Caco-2 (cell line): ENCODE data around the gene ANO4. TPM values are rescaled to one million over a fixed set of nuclear protein-coding genes. Genes with fewer than 3 reads are reported as not detected.
A peak's percentile ranks its signal among the peaks of the same experiment; 100 is the strongest.

Experiments used
- BruUV-seq: library from RNA; stranded (reverse); fragments of 400-500 nt; replicated peaks from 2 replicates; lab custom pipeline; 2021; lab: Mats Ljungman, UMichigan
- CTCF ChIA-PET: fragments of 300-600 bp; sonication (Branson Sonifier 250); formaldehyde crosslinking; loops from one replicate; lab custom pipeline; 2022; ENCODE audit warnings: antibody characterized with exemption; lab: Charles Lee
- POLR2A ChIA-PET: fragments of 300-600 bp; sonication (Branson Sonifier 250); formaldehyde crosslinking; loops from one replicate; lab custom pipeline; 2022; ENCODE audit warnings: antibody characterized with exemption; lab: Charles Lee
- DNase-seq, 2 experiments: peaks; one replicate each; pipeline versions ENCODE4 v3.0.0 to v3.0.0-alpha.2; 2020 to 2022
- H3K27me3 ChIP-seq: replicated peaks from 2 replicates; pipeline ENCODE4 v1.6.0; 2011; ENCODE audit warnings: low read length; ENCODE audit not compliant: control insufficient read depth, insufficient read depth
- H3K36me3 ChIP-seq: 2 replicates; pipeline ENCODE4 v1.5.1; 2011; ENCODE audit warnings: low read length; ENCODE audit not compliant: control insufficient read depth, insufficient read depth
- H3K4me1 ChIP-seq: fragments of 250-450 bp; sonication (Bioruptor Pico); 2 replicates; pipeline ENCODE4 v1.5.1; 2020; ENCODE audit warnings: mild to moderate bottlenecking
- H3K4me3 ChIP-seq: 2 replicates; pipeline ENCODE4 v1.5.1; 2011; ENCODE audit warnings: low read depth, mild to moderate bottlenecking, control low read depth, low read length
- H3K9me3 ChIP-seq: fragments of 250-450 bp; sonication (Bioruptor Pico); 2 replicates; pipeline ENCODE4 v1.5.1; 2020; ENCODE audit warnings: mild to moderate bottlenecking, moderate library complexity
- H3K27ac Mint-ChIP-seq: one replicate; pipeline ENCODE4 v1.8.0; 2022; ENCODE audit warnings: mixed read lengths; ENCODE audit not compliant: unreplicated experiment
- H3K27me3 Mint-ChIP-seq: one replicate; pipeline ENCODE4 v1.8.0; 2022; ENCODE audit warnings: mixed read lengths; ENCODE audit not compliant: insufficient read depth, unreplicated experiment
- H3K36me3 Mint-ChIP-seq: one replicate; pipeline ENCODE4 v1.8.0; 2022; ENCODE audit warnings: mild to moderate bottlenecking, mixed read lengths; ENCODE audit not compliant: insufficient read depth, unreplicated experiment
- H3K4me1 Mint-ChIP-seq: one replicate; pipeline ENCODE4 v1.8.0; 2022; ENCODE audit warnings: low read depth, mixed read lengths; ENCODE audit not compliant: unreplicated experiment
- H3K4me3 Mint-ChIP-seq: one replicate; pipeline ENCODE4 v1.8.0; 2022; ENCODE audit warnings: mild to moderate bottlenecking, moderate library complexity, mixed read lengths; ENCODE audit not compliant: unreplicated experiment
- H3K9me3 Mint-ChIP-seq: one replicate; pipeline ENCODE4 v1.8.0; 2022; ENCODE audit warnings: mixed read lengths; ENCODE audit not compliant: unreplicated experiment
- CTCF ChIP-seq, 2 experiments: fragments of 200-600 bp in 1 of 2; IDR thresholded peaks; 1 replicate in 1 of 2; 2 replicates in 1 of 2; pipeline versions ENCODE4 v1.5.1 to v1.8.0; 2011 to 2022; ENCODE audit warnings: antibody characterized with exemption in 1 of 2, control low read depth in 1 of 2, inconsistent platforms in 1 of 2, low read depth in 1 of 2, low read length in 1 of 2, mild to moderate bottlenecking in 1 of 2, moderate library complexity in 1 of 2; ENCODE audit not compliant: insufficient read depth in 1 of 2, severe bottlenecking in 1 of 2, unreplicated experiment in 1 of 2
- intact Hi-C: fragments of 100-400 bp; cut with micrococcal nuclease; formaldehyde crosslinking; loops from one replicate; pipeline ENCODE4 v1.10.0; 2022; ENCODE audit not compliant: unreplicated experiment
- total RNA-seq: library from RNA; stranded (reverse); gene quantifications from 2 replicates; pipeline ENCODE4 v1.2.3, GENCODE V29; 2022

Gene ANO4
- total RNA-seq, 1 experiment from 2014 or later: 0.09 TPM

GRCh38 chr12:101027816-101028215 is 233.2 kb downstream of the ANO4 start:
- intact Hi-C loops: no loop called here

GRCh38 chr12:101038289-101038871 is 243.8 kb downstream of the ANO4 start:
- no peak overlapping the region for H3K4me3 Mint-ChIP-seq
- no peaks in the 10 kb centered on the region for H3K36me3 Mint-ChIP-seq
- ChIA-PET POLR2A (no interaction called here), CTCF (no interaction called here)
- Histone ChIP-seq H3K9me3 (no peaks in the 10 kb centered on the region), H3K27me3 (no peaks in the 10 kb centered on the region), H3K4me3 (no peak overlapping the region), H3K4me1 (peaks cover 18% of the 10 kb centered on the region), H3K36me3 (no peaks in the 10 kb centered on the region)
- H3K4me1 Mint-ChIP-seq: no peaks in the 10 kb centered on the region
- intact Hi-C loops: no loop called here
- H3K27ac Mint-ChIP-seq: no peak overlapping the region
- TF ChIP-seq CTCF (IDR thresholded peaks at IDR 0.05; ENCODE audit: insufficient read depth in 1 of 2, low read depth in 1 of 2, low read length in 1 of 2, severe bottlenecking in 1 of 2, unreplicated experiment in 1 of 2): no peak
- no peaks in the 10 kb centered on the region for H3K9me3 Mint-ChIP-seq
- no peaks in the 10 kb centered on the region for H3K27me3 Mint-ChIP-seq
- no TSS peak for BruUV-seq
- DNase-seq: no peak

More at GRCh38 chr12:101027816-101028215, 233.2 kb downstream of the ANO4 start:
- POLR2A ChIA-PET: no interaction called here
- no peak for TF ChIP-seq CTCF (IDR thresholded peaks at IDR 0.05; ENCODE audit: insufficient read depth in 1 of 2, low read depth in 1 of 2, low read length in 1 of 2, severe bottlenecking in 1 of 2, unreplicated experiment in 1 of 2)
- DNase-seq: no peak
- CTCF ChIA-PET: no interaction called here
- no peaks in the 10 kb centered on the region for H3K9me3 ChIP-seq
- no peaks in the 10 kb centered on the region for H3K36me3 Mint-ChIP-seq
- no peak overlapping the region for H3K27ac Mint-ChIP-seq
- no peaks in the 10 kb centered on the region for H3K4me1 Mint-ChIP-seq
- H3K4me3 Mint-ChIP-seq: no peak overlapping the region
- no TSS peak for BruUV-seq
- no peaks in the 10 kb centered on the region for H3K36me3 ChIP-seq
- H3K27me3 ChIP-seq: no peaks in the 10 kb centered on the region
- H3K27me3 Mint-ChIP-seq: no peaks in the 10 kb centered on the region
- H3K9me3 Mint-ChIP-seq: peaks cover 34% of the 10 kb centered on the region
- no peaks in the 10 kb centered on the region for H3K4me1 ChIP-seq
- H3K4me3 ChIP-seq: no peak overlapping the region

GRCh38 chr12:101039848-101040531 is 245.4 kb downstream of the ANO4 start:
- BruUV-seq: no TSS peak
- Histone ChIP-seq H3K9me3 (no peaks in the 10 kb centered on the region), H3K4me3 (no peak overlapping the region), H3K27me3 (no peaks in the 10 kb centered on the region), H3K4me1 (peaks cover 18% of the 10 kb centered on the region), H3K36me3 (no peaks in the 10 kb centered on the region)
- Mint-ChIP-seq H3K27ac (no peak overlapping the region), H3K4me3 (no peak overlapping the region), H3K36me3 (no peaks in the 10 kb centered on the region), H3K27me3 (no peaks in the 10 kb centered on the region), H3K9me3 (no peaks in the 10 kb centered on the region), H3K4me1 (no peaks in the 10 kb centered on the region)
- ChIA-PET CTCF (no interaction called here), POLR2A (no interaction called here)
- peak in 1 of 2 experiments; percentile 15 for DNase-seq
- intact Hi-C loops: no loop called here
- no peak for TF ChIP-seq CTCF (IDR thresholded peaks at IDR 0.05; ENCODE audit: insufficient read depth in 1 of 2, low read depth in 1 of 2, low read length in 1 of 2, severe bottlenecking in 1 of 2, unreplicated experiment in 1 of 2)
